Measurements from ENCODE around the gene GREB1.

GRCh38 chr2:11576398-11576797, 42.6 kb downstream of the GREB1 start:
- TF ChIP-seq EZH2phosphoT487 (conservative IDR thresholded peaks at IDR 0.05; ENCODE audit: low read length) (no peak), CTCF (IDR thresholded peaks at IDR 0.05; ENCODE audit: insufficient read depth, low read length, poor library complexity, severe bottlenecking) (no peak)
